ENCODE results near the gene LORICRIN.

The LORICRIN gene

DNA sequence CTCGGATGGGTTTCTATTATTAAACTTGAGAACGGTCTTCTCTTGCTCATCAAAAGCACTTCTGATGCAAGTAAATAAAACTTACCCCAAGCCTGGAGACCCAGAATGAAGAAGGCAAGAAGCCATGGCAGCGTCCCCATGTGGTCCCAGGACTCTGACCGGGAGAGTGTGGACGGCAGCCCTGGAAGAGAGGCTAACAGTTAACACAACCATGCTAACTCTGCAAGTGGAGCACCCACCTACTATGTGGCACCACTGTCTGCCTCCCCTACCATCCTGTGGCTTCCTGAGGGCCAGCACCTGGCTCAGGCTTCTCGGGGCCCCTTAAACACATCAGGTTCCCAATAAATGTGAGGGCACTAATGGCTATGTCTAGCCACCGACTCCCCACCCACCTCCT lies 51.0 kb downstream of the LORICRIN start:
- no peak overlapping the region for H3K9ac ChIP-seq (ENCODE audit: low read length)
- no peaks in the 10 kb centered on the region for H3K9me2 ChIP-seq (replicated peaks; ENCODE audit: insufficient read depth, low read length)
- H3K79me2 ChIP-seq (ENCODE audit: insufficient read depth, low read length): no peaks in the 10 kb centered on the region
- no peaks in the 10 kb centered on the region for H3K36me3 ChIP-seq (ENCODE audit: low read length)
- H3K9me3 ChIP-seq (ENCODE audit: insufficient read depth, low read length): no peaks in the 10 kb centered on the region
- no peaks in the 10 kb centered on the region for H3F3A ChIP-seq (ENCODE audit: insufficient read depth)
- H3K27me3 ChIP-seq (ENCODE audit: low read length): no peaks in the 10 kb centered on the region
- H4K20me1 ChIP-seq (ENCODE audit: low read depth, low read length): no peaks in the 10 kb centered on the region
- TF ChIP-seq, protein P1, sequence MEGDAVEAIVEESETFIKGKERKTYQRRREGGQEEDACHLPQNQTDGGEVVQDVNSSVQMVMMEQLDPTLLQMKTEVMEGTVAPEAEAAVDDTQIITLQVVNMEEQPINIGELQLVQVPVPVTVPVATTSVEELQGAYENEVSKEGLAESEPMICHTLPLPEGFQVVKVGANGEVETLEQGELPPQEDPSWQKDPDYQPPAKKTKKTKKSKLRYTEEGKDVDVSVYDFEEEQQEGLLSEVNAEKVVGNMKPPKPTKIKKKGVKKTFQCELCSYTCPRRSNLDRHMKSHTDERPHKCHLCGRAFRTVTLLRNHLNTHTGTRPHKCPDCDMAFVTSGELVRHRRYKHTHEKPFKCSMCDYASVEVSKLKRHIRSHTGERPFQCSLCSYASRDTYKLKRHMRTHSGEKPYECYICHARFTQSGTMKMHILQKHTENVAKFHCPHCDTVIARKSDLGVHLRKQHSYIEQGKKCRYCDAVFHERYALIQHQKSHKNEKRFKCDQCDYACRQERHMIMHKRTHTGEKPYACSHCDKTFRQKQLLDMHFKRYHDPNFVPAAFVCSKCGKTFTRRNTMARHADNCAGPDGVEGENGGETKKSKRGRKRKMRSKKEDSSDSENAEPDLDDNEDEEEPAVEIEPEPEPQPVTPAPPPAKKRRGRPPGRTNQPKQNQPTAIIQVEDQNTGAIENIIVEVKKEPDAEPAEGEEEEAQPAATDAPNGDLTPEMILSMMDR (IDR thresholded peaks at IDR 0.05; ENCODE audit: insufficient read depth, low read length, poor library complexity, severe bottlenecking): no peak
- TF ChIP-seq EZH2phosphoT487 (conservative IDR thresholded peaks at IDR 0.05; ENCODE audit: low read length): no peak
- no peak overlapping the region for H2AFZ ChIP-seq (ENCODE audit: low read depth, low read length, severe bottlenecking)
- no peak overlapping the region for H3K4me3 ChIP-seq (ENCODE audit: insufficient read depth, low read length, poor library complexity, severe bottlenecking)
- H3K27ac ChIP-seq (ENCODE audit: low read depth, low read length): no peak overlapping the region
- H3K4me2 ChIP-seq (ENCODE audit: low read depth, low read length, poor library complexity, severe bottlenecking): no peak overlapping the region

Data from SU-DHL-6 (cell line).